NCI-H146 treated with DMSO at 0.1 percent for 48 hours (cell line): Measurements from ENCODE around the gene ZFPM1.

Experiments
- DNase-seq: peaks from one replicate; lab custom pipeline; 2025; ENCODE audit not compliant: unreplicated experiment; lab: John Stamatoyannopoulos, UW

Gene ZFPM1

DNA sequence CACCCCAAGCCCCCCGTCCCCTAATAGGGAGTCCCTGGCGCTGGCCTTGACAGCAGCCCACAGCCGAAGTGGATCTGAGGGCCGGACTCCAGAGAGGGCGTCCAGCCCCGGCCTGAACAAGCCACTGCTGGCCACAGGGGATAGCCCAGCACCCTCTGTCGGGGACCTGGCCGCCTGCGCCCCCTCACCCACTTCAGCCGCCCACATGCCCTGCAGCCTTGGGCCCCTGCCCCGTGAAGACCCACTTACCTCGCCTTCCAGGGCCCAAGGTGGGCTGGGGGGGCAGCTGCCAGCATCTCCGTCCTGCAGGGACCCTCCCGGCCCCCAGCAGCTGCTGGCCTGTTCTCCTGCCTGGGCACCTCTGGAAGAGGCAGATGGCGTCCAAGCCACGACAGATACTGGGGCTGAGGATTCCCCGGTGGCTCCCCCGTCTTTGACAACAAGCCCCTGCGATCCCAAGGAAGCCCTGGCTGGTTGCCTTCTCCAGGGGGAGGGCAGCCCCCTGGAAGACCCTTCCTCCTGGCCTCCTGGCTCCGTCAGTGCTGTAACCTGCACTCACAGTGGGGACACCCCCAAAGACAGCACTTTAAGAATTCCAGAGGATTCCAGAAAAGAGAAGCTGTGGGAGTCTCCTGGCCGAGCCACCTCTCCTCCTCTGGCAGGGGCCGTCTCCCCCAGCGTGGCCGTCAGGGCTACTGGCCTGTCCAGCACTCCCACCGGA, 19.3 kb upstream of the ZFPM1 start:
- no peak for DNase-seq

DNA sequence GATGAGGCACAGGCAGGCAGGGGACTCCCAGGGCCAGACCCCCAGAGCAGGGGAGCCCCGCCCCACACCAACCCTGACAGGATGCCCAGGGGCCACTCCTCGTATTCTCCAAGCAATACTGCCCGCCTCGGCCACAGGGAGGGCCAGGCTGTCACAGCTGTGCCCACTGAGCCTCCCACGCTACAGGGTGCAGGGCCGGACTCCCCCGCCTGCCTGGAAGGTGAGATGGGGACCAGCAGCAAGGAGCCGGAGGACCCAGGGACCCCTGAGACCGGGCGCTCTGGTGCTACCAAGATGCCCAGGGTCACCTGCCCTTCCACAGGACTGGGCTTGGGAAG, 18.8 kb upstream of the ZFPM1 start:
- DNase-seq, result no peak

DNA sequence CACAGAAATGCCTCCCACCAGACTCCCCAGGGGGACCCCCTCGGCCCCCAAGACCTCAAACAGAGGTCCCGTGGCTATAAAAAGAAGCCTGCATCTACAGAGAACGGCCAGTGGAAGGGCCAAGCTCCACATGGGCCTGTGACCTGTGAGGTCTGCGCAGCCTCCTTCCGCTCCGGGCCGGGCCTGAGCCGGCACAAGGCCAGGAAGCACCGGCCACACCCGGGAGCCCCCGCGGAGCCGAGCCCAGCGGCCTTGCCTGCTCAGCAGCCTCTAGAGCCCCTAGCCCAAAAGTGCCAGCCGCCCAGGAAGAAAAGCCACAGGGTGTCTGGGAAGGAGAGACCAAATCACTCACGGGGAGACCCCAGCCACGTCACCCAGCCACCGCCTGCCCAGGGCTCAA, 18.3 kb upstream of the ZFPM1 start:
- DNase-seq, result no peak

- DNase-seq, result no peak
These were observed 17.4 kb upstream of the ZFPM1 start for GRCh38 chr16:88435437-88436355.

DNA sequence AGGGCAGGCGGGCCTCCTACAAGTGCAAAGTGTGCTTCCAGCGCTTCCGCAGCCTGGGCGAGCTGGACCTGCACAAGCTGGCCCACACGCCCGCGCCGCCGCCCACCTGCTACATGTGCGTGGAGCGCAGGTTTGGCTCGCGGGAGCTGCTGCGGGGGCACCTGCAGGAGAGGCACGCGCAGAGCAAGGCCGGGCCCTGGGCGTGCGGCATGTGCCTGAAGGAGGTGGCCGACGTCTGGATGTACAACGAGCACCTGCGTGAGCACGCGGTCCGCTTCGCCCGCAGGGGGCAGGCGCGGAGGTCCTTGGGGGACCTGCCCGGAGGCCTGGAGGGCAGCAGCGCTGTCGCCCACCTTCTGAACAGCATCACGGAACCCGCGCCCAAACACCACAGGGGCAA, 16.3 kb upstream of the ZFPM1 start:
- DNase-seq, result no peak

GRCh38 chr16:88437367-88437964, 15.6 kb upstream of the ZFPM1 start:
- peak; percentile 17 for DNase-seq

DNA sequence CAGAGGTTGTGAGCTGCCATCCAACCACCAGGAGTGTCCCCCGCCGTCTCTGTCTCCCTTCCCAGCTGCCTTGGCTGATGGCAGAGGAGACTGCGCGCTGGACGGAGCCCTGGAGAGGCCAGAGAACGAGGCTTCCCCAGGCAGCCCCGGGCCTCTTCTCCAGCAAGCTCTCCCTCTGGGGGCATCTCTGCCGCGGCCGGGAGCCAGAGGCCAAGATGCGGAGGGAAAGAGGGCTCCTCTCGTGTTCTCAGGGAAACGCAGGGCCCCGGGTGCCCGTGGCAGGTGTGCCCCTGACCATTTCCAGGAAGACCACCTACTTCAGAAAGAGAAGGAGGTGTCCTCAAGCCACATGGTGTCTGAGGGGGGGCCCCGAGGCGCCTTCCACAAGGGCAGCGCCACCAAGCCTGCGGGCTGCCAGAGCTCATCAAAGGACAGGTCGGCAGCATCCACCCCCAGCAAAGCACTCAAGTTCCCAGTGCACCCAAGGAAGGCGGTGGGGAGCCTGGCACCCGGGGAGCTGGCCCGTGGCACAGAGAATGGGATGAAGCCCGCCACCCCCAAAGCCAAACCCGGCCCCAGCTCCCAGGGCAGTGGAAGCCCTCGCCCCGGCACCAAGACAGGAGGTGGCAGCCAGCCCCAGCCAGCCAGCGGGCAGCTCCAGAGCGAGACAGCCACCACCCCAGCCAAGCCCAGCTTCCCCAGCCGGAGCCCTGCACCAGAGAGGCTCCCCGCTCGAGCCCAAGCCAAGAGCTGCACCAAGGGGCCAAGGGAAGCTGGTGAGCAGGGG, 14.8 kb upstream of the ZFPM1 start:
- no peak for DNase-seq

- DNase-seq, result no peak
These were observed 14.1 kb upstream of the ZFPM1 start for GRCh38 chr16:88439016-88439415.

- no peak for DNase-seq
These were observed 13.4 kb upstream of the ZFPM1 start for GRCh38 chr16:88439706-88440105.

- DNase-seq, result no peak
These were observed 13.0 kb upstream of the ZFPM1 start for GRCh38 chr16:88440111-88440510.

- DNase-seq, result no peak
These were observed 12.2 kb upstream of the ZFPM1 start for GRCh38 chr16:88440686-88441405.

GRCh38 chr16:88441460-88441859, 11.6 kb upstream of the ZFPM1 start:
- DNase-seq, result no peak

DNA sequence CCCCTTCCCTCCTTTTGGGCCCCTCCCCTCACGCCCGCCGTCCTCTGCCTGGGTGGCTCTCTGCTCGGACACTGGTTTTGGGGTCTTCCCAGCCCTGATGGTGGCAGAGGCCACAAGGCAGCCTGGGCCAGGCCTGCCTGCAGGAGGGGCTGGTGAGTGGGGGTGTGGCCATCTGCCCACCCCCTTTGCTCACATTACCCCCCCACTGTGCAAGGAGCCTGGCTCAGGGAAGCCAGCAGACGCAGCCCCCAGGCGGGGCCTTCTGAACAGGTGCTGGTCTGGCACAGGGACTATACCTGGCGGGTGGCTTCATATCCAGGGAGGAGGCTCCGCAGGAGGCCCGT, 10.7 kb upstream of the ZFPM1 start:
- peak; percentile 15 for DNase-seq

GRCh38 chr16:88442727-88443576, 10.1 kb upstream of the ZFPM1 start:
- DNase-seq, result peak; percentile 77

DNA sequence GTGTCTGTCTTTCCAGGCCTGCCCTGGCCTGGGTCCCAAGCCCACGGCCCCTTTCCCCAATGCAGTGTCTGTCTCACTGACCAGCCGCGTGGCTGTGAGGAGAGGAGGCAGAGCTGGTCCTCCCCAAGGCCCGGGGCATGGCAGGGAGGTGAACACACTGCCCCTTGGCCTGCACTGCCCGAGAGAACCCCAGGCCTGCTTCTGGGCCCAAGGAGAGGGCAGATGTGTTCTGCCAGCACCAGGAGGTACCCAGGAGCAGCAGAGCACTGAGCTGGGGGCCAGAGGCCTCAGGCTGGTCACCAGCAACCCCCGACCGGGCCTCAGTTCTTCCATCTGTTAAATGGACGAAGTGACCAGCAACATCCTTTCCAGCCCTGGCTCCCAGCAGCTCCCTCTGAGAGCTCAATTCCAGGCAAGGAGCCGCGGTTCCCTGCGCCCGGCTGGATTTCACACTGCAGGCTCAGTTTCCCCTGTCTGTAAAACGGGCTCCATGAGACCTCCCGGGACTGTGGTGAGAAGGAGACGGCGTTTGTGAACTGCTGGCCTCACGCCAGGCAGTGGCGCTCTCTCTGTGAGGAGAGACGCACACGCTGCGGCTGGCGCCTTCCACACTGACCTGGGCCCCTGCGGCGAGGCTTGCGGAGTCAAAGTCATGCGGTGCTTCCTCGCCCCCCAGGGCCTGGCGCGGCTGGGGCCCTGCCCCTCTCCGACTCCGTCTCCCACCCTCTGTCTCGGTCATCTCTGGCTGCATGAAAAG, 8.1 kb upstream of the ZFPM1 start:
- DNase-seq, result no peak

GRCh38 chr16:88445583-88445960, 7.5 kb upstream of the ZFPM1 start:
- no peak for DNase-seq

DNA sequence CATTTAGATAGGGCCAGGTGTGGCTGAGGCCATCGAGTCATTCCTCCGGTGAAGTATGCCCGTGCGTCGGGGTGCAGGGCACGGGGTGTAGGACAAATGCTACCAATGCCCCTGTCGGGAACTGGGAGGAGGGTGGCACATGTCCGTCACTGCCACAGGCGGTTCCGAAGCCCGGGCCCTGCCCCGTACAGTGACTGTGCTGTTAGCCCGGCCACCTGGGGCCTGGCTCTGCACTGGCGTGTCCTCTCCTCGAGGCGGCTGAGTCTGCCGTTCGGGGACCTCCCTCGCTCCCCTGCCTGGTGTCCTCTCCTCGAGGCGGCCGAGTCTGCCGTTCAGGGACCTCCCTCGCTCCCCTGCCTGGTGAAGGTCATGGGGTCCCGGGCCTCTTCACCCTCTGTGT, 7.0 kb upstream of the ZFPM1 start:
- no peak for DNase-seq

DNA sequence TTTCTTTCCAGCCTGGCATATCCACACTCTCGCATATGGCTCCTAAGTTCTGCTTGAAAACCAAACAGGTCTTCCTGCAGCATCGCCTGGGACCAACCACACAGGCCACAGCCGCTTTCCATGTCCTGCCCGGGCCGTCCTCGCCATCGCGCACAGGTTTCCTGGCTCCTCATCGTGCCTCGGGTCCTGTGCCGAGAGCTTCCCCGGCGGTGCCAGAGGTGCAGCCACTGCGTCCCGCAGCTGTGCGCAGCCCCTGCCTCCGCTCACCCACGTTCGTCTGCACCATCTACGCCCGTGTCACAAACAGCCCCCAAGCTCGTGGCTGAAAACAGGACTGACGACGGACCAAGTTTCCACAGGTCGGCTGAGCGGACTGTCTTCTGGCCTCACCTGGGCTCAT, 6.3 kb upstream of the ZFPM1 start:
- DNase-seq, result no peak

DNA sequence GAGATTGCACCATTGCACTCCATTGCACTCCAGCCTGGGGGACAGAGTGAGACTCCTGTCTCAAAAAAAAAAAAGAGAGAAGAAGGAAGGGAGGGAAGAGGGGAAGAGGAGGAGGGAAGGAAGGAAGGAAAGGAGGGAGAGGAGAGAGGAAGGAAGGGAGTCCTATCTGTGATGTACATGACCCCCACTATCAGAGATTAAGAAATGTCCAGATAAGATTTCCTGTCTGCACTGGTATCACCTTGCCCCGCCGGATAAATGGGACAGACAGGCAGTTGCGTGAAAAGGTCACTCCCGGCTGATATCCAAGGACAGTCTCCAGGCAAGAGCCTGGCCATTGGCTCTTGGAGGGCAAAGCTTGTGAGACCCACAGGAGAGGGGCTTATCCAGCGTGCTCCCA, 5.2 kb upstream of the ZFPM1 start:
- no peak for DNase-seq
